Stimulated activated CD8-positive, alpha-beta memory T cell treated with anti-CD3 and anti-CD28 coated beads, Interleukin-7, amount 100 ng/mL, for 4 hours (primary cell): ENCODE measurements around the gene DTNB.

ENCODE experiments used
- DNase-seq, 2 donors: peaks; one replicate each; pipeline ENCODE4 v3.0.0-alpha.2; 2020; ENCODE audit warnings: low read depth in 2 of 2

Gene DTNB

DNA sequence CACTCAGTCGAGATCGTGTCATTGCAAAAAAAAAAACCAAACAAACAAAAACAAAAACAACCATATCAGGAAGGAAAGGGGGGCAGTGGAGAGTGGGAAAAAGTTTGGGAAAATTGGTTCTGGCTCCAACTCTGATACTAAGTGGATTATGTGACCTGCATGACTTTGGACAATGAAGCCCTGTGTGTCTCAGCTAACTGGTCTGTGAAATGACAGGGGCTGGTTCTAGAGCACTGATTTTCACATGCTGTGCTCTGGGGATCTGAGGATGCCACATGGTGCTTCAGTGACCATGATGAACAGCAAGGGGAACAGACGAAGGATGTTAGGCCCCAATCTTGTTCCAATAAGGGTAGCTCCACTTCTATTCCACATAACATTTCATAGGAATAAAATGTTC, 174.2 kb downstream of the DTNB start:
- DNase-seq, result no peak

DNA sequence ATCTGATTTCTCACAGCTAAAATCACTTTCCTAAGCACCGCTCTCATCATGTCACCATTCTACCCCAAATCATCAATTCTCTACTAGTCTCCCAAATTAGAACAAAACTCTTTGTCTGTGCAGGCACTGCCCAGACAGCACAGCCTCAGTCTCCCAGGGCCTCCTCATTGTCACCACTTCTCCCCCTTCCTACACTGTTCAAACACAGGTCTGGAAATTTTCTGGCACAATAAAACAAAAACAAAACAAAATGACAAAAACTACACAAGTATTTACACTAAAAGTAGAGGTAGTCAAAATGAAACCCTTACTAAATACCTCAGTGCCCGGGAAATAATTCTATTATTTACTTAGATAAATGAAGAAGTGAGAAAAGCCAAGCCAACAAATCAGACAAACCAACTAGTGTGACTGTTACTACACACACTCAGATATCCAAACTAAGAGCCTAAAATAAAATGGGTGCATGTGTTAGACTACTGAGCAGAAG, 175.4 kb downstream of the DTNB start:
- no peak for DNase-seq

DNA sequence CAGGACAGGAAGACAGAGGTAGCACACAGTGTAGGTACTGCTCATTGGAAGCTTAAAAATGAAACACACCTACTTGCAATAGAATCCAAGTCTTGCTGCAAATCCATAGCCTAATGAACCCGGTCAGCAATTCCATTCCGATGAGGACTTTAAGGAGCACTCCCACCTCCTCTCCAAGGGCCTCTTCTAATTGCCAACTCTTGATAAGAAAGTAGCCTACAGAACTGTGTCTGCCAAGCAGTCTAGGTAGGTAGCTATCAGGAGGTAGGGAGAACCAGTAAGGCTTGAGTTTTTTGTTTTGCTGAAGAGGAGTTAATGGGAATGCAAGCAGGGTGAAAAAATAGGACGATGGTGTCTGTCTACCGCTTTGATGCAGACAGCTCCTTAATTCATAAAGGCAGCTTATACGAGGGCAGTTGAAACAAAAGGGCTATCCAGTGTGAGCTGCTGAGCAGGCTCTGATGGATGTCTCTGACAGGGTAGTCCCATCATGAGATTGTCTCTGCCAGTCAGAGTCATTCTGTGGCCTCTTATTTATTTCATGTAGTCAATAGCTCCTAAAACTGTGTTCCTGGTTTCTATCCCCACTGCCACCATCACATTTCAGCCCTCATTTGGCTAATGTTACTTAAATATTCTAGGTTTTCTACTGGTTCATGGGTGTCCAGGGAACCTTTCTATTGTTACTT, 176.0 kb downstream of the DTNB start:
- DNase-seq, result no peak

DNA sequence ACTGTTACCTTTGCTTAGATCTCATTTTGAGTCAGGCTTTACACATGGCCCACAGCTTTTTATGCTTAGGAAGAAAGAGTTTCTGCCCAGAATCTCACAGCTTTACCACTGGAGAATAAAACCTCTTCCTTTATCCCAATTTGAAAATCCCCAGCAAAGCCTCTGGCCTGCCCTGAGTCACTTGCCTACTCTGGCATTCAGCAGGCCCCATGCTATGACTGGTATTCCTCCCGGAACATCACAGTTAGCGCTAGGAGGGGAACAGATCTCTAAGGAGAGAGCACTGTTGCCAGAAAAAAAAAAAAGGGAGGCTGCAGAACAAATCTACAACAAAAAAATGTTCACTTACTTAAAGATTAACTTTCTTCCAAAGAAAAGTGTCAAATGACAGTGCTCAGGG, 178.8 kb downstream of the DTNB start:
- DNase-seq, result no peak

DNA sequence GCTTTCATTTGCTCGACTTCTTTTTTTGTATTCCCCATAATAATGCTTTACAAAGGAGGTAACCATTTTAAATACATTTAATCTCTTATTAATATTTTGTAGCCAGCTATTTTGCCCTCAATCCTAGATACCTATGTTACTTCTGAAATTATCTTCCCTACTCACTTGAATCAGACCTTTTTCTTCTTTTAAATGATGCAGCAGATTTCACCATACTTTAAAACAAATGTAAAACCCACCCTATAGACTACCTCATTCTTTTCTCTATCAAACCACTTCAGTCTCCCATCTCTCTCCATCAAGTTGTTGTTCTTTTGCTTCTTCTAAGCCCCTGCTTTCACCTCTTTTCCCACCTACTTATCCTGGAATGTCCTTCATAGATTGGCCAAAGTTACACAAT, 180.2 kb downstream of the DTNB start:
- DNase-seq, result no peak

- DNase-seq, result no peak
Measured at GRCh38 chr2:25492726-25493125, 180.7 kb downstream of the DTNB start.

DNA sequence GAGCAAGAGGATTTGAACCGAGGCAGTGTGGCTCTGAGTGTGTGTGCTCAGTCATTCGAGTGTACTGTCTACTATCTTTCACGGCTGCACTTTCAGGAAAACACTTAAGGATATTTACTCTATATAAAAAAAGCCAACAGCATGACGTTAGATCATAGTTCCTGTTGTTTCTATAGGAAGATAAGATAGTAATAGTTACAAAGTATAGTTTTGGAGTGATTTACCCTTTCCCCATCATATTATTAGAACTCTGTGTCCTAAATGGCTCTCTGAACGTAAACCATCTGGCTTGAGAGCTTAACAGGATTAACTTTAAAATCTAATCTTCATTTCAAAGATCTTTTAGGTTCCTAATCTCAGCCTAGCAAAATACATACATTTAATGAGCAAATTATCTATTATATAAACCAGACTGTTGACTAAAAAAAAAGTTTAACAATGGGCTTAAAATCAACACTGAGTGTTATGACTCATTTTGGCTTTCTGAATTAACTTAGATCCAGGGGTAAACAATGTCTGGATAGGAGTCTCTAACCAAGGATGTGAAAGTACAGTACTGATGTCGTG, 181.3 kb downstream of the DTNB start:
- no peak for DNase-seq

DNA sequence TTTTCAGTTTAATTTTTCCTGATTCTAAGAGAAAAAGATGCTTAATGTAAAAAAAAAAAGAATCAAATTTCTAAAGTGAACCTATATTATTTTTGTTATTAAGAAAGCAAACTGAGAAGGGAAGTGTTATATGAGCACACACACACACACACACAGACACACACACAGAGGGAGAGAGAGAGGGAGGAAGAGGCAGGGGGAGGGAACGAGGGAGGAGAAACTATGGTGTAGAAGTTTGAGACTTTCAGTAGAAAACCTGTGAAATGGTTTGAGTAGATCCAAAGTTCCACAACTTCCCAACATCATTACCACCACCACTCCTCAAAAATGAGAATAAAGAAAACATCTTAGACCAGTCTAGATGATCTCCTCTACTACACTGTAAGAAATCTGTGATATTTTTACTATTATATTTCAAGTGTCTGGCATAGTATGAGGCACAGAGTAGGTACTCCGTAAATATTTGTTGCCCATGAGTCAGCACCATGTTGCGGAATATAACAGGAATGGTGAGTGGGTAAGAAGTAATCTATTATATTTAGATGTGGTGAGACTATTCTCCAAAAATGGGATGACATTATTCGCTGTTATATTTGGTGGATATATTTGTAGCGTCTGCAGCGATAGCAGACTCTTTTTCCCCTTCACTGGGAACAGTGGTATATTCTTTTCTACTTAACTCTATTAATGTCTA, 182.2 kb downstream of the DTNB start:
- DNase-seq, result no peak

- no peak for DNase-seq
Measured at GRCh38 chr2:25490217-25490616, 183.2 kb downstream of the DTNB start.

DNA sequence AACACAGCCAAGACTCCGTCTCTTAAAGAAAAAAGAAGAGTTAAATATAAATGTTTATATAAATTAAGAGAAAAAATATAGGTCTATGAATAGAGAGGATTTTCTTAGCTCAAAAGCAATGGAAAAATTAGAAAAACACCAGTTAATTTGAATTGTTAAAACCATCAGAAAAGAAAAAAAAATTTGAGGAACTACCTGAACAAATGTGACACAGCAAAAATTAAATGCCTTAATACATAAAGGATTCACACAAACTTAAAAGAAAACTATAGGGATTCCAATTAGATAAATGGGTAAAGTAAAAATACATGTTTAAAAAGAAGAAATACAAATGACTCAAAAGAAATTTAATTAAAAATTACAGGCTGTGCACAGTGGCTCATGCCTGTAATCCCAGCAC, 183.7 kb downstream of the DTNB start:
- no peak for DNase-seq

GRCh38 chr2:25483607-25484266, 189.6 kb downstream of the DTNB start:
- DNase-seq, result no peak

DNA sequence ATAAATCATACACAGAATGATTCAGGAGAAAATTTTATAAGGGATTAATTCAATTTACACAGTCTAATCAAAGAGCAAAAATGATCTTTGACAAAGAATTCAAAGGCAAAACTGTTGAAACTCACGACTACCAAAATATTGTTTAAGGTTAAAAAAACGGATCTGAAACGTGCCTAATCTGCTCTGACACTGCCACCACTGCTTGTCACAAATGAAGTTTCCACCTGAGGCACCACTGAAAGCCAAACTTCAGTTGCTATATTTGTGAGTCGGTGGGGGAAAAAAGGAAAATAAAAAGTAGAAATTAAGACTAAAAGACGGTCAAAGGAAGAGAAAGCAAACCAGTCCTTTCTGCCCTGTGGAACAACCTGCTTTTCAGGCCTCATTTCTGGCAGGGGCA, 191.0 kb downstream of the DTNB start:
- no peak for DNase-seq

- no peak for DNase-seq
Measured at GRCh38 chr2:25481381-25482300, 191.7 kb downstream of the DTNB start.

DNA sequence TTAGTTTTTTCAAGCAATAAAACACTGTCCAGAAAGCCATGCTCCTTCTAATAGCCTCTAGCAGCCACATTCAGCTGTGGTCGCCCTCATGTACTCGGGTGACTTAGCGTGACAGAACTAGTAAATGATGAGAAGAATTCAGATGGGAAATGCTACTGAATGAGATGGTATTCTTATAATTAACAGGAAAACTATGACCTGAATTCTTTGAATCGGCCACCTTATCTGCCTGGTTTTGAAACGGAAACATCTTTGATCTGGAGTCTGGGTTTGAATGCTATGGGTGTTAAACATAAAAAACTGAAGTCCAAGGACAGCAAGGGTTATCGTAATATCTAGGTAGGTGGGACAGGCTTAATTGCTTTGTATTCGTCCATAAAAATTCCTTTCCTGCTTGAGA, 192.8 kb downstream of the DTNB start:
- DNase-seq, result no peak

DNA sequence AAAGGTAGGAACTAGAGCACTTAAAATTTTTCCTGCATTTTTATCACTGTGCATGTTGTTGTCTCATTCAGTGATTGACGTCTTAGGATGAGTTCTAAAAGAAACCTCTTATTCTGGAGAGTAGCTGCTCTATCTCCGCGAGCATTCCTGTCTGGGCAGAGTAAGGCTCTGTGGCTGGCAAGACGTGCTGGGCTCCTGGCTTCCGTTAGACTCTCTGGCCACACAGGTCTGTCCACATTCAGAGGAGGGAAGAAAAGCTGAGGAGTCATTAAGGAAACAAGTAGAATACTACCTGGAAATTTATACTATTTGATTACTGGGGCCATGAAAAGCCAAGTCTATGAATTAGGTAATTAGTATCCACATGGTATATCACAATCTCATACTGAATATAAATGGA, 193.6 kb downstream of the DTNB start:
- DNase-seq, result no peak

GRCh38 chr2:25478736-25479135, 194.6 kb downstream of the DTNB start:
- no peak for DNase-seq

- no peak for DNase-seq
Measured at GRCh38 chr2:25473758-25474340, 199.5 kb downstream of the DTNB start.

DNA sequence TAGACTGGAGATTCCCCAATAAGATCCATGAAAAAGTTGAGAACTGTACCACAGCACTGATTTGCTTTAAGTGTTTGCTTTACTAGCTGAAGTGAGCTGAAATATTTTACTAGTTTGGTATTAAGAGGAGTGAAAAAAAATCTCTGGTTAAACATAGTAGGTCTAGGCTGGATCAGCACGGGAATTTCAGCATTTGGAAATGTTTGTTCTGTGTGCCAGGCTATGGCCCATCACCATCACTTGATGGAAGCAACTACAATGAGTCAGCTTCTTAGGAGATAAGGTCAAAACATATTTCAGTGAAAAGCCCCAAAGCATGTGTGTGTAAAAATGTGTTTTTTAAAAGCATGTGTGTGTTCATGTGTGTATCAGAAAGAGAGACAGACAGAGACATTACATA, 200.2 kb downstream of the DTNB start:
- DNase-seq, result no peak

DNA sequence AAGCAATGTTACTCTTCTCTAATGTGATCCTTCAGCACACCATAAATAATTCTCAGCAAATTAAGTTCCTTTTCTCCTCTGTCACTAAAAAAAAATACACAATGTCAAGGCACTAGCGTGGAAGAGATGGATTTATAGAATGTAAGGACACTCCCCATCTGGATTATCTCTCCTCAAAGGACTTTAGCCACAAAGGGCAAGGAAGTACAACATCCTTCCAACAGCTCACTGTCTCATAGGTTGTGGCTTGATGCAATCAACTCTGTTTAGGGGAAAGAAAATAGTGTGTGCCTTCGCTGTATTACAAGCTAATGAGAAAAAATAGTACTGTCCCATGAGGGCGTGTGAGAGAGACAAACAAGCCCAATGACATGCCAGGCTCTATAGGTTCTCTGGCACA, 202.6 kb downstream of the DTNB start:
- no peak for DNase-seq

DNA sequence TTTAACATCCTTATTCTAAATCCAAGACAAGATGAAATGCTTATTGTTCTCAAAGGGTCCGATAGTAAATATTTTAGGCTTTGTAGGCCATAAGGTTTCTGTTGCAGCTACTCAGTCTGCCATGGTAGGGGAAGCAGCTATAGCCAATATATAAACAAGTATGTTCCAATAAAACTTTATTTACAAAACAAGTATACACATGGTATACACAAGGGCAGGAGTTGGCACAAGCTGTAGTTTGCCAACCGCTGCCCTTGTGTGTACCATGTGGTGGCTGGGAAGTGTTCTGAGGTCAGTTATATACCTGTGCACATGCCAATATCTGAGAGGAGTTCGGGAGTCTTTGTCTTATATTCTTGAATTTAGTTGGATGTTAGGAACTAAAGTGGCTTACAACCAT, 205.6 kb downstream of the DTNB start:
- no peak for DNase-seq

DNA sequence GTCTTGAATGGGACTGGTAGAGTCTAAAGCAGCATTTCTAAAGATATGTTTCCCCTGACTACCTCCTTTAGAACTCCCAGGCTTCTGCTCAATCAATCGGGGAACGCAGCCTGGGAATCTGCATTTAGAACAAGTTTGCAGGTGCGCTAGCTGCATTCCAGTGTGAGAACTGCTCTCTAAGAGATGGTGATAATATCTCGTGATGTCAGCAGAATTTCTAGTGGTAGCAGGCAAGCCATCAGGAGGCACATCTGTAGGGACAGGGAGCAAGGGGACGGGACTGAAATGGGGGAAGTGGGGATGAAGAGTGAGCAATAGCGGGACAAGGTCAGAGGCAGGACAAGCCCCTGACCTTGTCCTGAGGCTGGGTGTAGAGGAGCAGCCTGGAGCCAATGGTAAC, 211.4 kb downstream of the DTNB start:
- DNase-seq, result no peak
